Ureter (tissue), 1 donor: ENCODE results near the gene MBNL1. TPM values are rescaled to one million over a fixed set of nuclear protein-coding genes. Genes with fewer than 3 reads are reported as not detected.

ENCODE experiments used
- DNase-seq: peaks from one replicate; pipeline ENCODE4 v3.0.0-alpha.2; 2020; ENCODE audit warnings: low spot score
- total RNA-seq: library from RNA; stranded (reverse); gene quantifications from one replicate; pipeline ENCODE4 v1.2.4, GENCODE V29; 2023
- donor health status: DM: yes; HTN: yes; CAD: no.

The MBNL1 gene, protein sequence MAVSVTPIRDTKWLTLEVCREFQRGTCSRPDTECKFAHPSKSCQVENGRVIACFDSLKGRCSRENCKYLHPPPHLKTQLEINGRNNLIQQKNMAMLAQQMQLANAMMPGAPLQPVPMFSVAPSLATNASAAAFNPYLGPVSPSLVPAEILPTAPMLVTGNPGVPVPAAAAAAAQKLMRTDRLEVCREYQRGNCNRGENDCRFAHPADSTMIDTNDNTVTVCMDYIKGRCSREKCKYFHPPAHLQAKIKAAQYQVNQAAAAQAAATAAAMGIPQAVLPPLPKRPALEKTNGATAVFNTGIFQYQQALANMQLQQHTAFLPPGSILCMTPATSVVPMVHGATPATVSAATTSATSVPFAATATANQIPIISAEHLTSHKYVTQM
- 223 TPM for total RNA-seq

DNA sequence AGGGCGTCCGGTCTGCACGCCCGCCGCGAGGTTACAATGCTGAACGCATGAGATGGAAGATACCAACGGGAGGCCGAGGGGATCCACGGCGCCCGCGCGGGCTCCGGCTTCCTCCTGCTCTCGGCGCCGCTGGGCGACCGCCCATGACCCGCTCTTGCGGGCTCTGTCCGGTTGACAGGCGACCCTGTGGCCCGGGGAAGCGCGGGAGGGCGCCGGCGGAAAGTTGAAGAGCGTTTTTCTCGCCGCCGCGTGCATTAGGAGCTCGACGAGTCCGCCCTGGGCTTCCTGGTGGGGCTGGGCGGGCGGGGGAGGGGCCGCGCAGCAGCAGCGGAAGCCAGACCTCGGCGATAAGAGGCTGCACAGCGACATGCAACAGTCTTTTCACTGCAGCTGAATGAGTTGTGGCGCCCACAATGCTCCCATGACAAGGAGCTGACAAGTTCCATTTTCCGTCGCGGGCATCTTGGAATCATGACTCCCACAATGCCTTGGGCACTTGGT lies at the start of gene MBNL1:
Gene MBNL1 (plus strand): TSS at position 375 of the 501 bp plus-strand sequence. CDS start 31,265 bp downstream, outside the sequence.
- peak; percentile 81 for DNase-seq

DNA sequence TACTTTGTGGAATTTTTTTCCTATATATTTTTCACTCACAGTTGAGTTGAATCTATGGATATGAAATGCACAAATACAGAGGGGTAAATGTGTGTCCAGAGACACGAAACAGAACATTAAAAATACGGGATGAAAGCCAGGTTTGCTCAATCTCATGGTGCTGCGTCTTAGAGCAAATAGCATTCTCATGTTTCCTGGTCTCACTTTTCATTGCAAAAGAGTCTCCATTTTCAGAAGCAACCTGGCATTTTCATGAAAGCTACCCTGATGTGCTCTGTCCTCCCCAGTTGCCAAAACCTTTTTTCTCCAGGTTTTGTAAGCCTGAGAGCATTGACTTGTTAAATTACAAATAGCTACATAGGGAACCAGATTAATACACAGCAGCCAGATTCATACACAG lies 49.5 kb upstream of the MBNL1 start:
- DNase-seq = no peak

- DNase-seq = no peak
These were observed 48.9 kb upstream of the MBNL1 start for GRCh38 chr3:152219769-152220255.

- no peak for DNase-seq
These were observed 46.4 kb upstream of the MBNL1 start for GRCh38 chr3:152222327-152222726.

GRCh38 chr3:152225201-152225600 lies 43.5 kb upstream of the MBNL1 start:
- no peak for DNase-seq

DNA sequence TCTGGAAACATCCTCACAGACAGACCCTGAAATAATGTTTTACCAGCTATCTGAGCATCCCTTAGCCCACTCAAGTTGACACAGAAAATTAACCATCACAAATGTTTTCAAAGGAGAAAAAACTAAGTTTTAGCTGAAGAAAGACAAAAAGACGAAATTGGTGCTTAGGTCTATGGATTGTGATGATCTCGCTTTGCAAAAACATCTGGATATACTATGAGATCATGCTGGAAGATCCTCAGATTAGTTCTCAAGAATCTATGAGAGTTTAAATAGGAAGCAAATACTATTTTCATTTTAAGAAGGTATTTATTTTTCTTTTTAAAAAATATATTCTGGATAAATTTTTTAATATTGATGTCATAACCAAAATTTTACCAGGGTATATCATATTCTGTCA lies 42.6 kb upstream of the MBNL1 start:
- no peak for DNase-seq

DNA sequence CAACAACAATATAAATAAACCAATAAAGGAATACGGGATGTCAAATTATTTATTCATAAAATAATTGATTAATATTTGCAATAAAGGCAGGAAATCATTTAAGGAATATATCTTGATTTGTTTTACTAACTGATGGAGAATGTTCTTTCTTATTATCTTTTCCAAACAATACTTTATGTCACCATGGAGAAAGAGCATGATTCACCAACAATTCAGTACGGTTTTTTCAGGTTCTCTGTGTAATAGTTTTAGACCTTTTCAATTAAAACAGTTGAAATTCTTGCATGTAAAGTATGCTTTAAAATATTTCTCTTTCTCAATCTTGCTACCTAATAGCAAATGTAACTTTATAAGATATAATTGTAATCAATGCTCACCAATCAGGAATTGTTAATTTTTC lies 41.7 kb upstream of the MBNL1 start:
- DNase-seq = no peak

- DNase-seq = no peak
These were observed 39.0 kb upstream of the MBNL1 start for GRCh38 chr3:152229692-152230091.

DNA sequence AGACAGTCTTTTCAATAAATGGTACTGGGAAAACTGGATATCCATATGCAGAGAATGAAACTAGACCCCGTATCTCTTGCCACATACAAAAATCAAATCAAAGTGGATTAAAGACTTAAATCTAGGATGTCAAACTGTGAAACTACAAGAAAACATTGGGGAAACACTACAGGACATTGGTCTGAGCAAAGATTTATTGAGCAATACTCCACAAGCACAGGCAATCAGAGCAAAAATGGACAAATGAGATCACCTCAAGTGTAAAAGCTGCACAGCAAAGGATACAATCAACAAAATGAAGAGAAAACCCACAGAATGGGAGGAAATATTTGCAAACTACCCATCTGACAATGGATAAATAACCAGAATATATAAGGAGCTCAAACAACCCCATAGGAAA lies 38.4 kb upstream of the MBNL1 start:
- no peak for DNase-seq

DNA sequence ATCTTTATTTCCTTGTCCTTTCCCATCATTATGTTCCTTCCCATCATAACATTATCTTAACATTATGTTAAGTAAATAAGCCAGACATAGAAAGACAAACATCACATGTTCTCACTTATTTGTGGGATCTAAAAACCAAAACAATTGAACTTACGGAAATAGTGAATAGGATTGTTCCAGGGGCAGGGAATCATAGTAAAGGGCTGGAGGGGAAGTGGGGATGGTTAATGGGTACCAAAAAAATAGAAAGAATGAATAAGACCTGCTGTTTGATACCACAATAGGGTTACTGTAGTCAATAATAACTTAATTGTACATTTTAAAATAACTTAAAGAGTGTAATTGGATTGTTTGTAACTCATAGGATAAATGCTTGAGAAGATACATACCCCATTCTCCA lies 36.7 kb upstream of the MBNL1 start:
- DNase-seq = no peak

DNA sequence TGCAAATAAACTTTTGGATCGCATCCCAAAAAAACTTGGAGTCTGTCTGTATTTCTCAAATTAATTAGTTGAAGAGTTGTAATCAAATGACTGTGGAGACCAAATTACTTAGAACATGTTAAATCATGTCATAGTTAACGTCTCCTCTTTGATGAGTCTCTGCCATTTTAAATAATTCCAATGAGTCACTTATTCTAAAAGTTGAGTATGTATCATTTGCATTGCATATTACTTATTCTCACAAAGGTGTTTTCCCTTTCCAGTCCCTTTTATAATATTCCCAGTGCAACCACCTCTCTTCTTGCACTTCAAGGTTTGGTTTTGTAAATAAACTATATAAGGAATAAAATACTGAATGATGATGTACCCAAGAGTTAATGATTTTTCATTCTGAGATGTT lies 36.0 kb upstream of the MBNL1 start:
- DNase-seq = no peak

DNA sequence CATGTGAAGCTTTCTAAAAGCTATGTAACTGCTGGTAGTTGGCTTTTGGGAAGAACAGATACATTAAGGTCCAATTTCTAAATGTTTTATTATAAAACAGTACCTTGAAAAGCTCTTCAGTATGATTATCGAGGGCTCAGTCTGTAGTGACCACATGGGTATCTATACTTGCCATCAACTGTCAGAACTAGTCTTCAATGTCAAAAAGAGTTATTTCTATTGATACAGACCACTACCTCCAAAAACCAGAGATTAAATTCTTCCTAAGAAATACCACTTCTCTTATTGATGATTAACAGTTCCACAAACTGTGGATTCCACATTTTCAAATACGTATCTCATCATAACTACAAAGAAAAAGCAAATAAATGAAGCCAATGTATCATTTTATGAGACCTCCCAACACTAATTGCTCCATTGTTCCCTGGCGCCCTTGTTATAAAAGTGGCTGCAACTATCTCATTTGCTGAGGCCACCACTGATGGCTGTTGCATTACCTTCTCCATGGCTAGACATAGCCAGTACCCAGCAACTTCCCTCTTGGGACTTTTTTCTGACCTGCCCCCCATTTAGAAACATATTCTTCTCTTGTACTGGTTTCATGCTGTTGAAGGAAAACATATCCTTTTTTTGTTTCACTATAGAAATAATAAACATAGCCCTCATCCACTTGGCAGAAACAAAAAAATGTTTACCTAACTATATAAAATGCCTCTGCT lies 33.9 kb upstream of the MBNL1 start:
- DNase-seq = no peak

- DNase-seq = no peak
These were observed 32.9 kb upstream of the MBNL1 start for GRCh38 chr3:152235709-152236298.

- DNase-seq = no peak
These were observed 32.0 kb upstream of the MBNL1 start for GRCh38 chr3:152236716-152237115.

- DNase-seq = no peak
These were observed 27.3 kb upstream of the MBNL1 start for GRCh38 chr3:152241142-152242017.

DNA sequence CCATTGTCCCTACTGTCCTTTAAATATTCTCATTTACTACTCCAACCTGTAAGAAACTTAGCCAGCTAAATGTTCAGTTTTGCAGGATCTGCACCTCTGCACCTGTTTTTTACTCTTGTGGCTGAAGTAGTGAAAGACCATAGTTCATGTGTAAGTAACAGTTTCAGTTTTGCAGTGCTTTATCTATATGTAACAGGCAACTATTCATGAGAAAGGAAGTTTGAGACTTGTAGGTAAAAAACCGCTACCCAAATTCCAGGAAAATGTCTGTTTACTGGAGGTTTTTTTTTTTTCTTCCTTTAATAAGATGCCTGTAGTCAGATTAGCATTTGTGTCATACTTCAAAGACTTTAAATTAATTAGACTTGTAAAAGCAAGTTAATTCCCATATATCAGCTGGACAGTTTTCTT lies 25.4 kb upstream of the MBNL1 start:
- no peak for DNase-seq

DNA sequence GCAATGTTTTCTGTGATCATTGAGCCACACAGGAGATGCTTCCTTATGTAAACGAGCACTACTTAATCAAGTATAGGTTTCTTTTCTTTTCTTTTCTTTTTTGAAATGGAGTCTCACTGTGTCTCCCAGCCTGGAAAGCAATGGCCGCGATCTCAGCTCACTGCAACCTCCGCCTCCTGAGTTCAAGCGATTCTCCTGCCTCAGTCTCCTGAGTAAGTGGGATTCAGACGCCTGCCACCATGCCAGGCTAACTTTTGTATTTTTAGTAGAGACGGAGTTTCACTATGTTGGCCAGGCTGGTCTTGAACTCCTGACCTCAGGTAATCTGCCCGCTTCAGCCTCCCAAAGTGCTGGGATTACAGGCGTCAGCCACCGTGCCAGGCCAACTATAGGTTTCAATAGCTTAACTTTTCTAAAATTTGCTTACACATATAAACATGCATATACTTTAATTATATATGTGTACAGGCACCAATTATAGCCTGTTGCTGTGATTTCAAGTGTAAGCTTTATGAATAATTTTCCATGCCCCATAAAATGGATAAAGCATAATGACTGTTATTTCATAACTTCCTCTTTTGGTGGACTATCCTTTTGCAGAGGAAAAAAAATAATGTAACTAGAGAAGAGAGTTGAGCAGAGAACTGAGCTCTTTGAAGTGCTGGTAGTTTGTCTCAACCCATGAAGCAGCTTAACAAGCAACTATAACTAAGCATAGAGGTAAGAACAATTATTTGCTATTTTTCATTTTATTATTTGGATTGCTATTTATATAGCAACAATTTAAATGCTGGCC lies 24.8 kb upstream of the MBNL1 start:
- DNase-seq = no peak

GRCh38 chr3:152244517-152244888 lies 24.2 kb upstream of the MBNL1 start:
- DNase-seq = no peak

GRCh38 chr3:152245498-152246170 lies 23.1 kb upstream of the MBNL1 start:
- no peak for DNase-seq

DNA sequence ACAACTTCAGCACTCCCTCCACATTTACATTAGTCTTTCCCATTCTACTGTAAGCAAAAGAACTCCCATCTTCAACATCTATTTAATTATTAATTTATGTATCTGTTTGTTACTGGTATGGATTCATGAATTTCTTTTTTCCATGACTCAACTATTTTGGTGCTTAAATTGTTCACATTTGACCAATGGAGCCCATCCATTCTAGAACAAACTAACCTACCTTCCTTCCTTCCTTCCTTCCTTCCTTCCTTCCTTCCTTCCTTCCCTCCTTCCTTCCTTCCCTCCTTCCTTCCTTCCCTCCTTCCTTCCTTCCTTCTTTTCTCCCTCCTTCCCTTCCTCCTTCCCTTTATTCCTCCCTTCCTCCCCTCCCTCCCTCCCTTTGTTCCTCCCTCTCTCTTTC lies 16.8 kb upstream of the MBNL1 start:
- DNase-seq = no peak
